ENCODE data around the gene GPBAR1.

DNA sequence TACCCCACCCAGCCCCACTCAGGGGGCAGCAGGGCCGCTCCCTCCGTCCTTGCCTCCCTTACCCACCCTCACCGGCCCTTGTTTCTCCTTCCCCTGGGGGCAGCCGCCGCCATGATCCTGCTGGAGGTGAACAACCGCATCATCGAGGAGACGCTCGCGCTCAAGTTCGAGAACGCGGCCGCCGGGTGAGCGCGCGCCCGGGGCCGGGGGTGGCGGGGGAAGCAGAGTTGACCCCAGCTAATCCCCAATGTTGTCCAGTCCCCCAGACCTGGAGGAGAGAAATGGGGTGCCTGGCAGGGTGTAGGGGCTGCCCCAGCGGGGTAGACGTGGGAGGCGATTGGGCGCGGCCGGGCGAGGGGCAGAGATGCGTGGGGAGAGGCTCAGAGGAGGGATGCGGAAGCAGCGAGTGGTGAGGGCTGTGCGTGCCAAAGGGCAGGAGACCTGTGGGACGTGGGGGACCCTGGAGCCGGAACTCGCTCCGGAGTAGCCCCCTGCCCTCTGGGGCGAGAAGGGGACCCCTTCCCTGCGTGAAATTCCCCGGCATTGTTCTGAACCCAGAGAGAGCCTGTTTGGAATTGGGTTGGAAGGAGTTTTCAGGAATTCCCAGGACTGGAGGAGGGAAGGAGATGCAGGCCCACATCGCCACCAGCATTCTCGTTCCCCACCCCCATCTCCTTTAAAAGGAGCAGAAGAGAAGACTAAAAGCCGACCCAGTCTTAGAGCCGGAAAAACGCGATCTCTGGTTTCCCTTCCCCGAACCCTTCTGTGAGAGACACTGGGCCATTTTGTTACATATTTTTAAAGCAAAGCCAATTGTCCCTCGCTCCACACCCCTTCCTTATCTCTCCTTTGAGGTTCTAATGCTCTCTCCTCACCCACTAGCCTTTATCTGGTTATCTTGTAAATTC is 43.2 kb upstream of the GPBAR1 start:
- TF ChIP-seq, protein P1, sequence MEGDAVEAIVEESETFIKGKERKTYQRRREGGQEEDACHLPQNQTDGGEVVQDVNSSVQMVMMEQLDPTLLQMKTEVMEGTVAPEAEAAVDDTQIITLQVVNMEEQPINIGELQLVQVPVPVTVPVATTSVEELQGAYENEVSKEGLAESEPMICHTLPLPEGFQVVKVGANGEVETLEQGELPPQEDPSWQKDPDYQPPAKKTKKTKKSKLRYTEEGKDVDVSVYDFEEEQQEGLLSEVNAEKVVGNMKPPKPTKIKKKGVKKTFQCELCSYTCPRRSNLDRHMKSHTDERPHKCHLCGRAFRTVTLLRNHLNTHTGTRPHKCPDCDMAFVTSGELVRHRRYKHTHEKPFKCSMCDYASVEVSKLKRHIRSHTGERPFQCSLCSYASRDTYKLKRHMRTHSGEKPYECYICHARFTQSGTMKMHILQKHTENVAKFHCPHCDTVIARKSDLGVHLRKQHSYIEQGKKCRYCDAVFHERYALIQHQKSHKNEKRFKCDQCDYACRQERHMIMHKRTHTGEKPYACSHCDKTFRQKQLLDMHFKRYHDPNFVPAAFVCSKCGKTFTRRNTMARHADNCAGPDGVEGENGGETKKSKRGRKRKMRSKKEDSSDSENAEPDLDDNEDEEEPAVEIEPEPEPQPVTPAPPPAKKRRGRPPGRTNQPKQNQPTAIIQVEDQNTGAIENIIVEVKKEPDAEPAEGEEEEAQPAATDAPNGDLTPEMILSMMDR (IDR thresholded peaks at IDR 0.05), result no peak
- TF ChIP-seq POLR2A (IDR thresholded peaks at IDR 0.05), result peak in 1 of 4 donors; percentile 20

All from esophagus squamous epithelium (tissue), 4 donors.